Measurements from ENCODE around the gene CHCHD4.
"Not testable (repeated sequence)": the region's sequence is repeated elsewhere in the genome, so short reads cannot be mapped to it uniquely, and the experiment has no call there.

DNA sequence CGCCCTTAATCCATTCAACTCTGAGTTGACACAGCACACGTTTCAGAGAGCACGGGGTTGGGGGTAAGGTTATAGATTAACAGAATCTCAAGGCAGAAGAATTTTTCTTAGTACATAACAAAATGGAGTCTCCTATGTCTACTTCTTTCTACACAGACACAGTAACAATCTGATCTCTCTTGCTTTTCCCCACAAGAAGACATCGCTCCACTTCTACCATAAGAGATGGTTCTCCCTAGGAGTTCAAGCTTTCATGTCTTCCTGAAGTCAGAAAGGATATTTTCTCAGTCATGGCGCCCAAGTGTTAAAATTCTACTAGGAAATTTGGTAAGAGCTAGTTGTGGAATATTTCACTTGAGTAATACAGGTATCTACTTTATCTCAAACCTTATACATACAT is 32.7 kb downstream of the CHCHD4 start:
- TF ChIP-seq, protein P1, sequence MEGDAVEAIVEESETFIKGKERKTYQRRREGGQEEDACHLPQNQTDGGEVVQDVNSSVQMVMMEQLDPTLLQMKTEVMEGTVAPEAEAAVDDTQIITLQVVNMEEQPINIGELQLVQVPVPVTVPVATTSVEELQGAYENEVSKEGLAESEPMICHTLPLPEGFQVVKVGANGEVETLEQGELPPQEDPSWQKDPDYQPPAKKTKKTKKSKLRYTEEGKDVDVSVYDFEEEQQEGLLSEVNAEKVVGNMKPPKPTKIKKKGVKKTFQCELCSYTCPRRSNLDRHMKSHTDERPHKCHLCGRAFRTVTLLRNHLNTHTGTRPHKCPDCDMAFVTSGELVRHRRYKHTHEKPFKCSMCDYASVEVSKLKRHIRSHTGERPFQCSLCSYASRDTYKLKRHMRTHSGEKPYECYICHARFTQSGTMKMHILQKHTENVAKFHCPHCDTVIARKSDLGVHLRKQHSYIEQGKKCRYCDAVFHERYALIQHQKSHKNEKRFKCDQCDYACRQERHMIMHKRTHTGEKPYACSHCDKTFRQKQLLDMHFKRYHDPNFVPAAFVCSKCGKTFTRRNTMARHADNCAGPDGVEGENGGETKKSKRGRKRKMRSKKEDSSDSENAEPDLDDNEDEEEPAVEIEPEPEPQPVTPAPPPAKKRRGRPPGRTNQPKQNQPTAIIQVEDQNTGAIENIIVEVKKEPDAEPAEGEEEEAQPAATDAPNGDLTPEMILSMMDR (IDR thresholded peaks at IDR 0.05) = not testable (repeated sequence)
- TF ChIP-seq POLR2A (IDR thresholded peaks at IDR 0.05) = not testable (repeated sequence)
